ENCODE data around the gene USP36. TPM values are rescaled to one million over a fixed set of nuclear protein-coding genes. Genes with fewer than 3 reads are reported as not detected.

The USP36 gene
- total RNA-seq, 5 donors from 2014 or later (not counting 1 experiment from before 2014, with no cell fraction given), result 132 to 487 (median 143) TPM

- CTCF ChIA-PET, result interaction anchor here (0.5 to 1.4 kb wide), 7 partner anchors 13 to 102 kb away, joined by 3 to 9 read pairs (median 3); partner anchors contain the start of gene USP36 (in 1 of the 2)
- H3K36me3 Mint-ChIP-seq, result peaks cover 67% of the 10 kb centered on the region
- Histone ChIP-seq H3K9me3 (no peaks in the 10 kb centered on the region), H3K4me3 (ENCODE audit: control insufficient read depth in 1 of 2, extremely low read depth in 1 of 2, low read length in 1 of 2) (peak overlapping the region in 1 of 2 donors; percentile 1), H3K27ac (ENCODE audit: low read length) (peak overlapping the region; percentile 90), H3K36me3 (ENCODE audit: control insufficient read depth in 2 of 2, extremely low read depth in 1 of 2, insufficient read depth in 1 of 2, low read length in 1 of 2) (peaks cover under 1 to 85% of the 10 kb centered on the region in 2 donors), H3K27me3 (replicated peaks in 1 of 2; ENCODE audit: control insufficient read depth in 2 of 2, extremely low read depth in 1 of 2, insufficient read depth in 2 of 2, low read length in 1 of 2) (no peaks in the 10 kb centered on the region), H3K4me1 (ENCODE audit: control insufficient read depth in 1 of 2, extremely low read depth in 1 of 2, insufficient read depth in 2 of 2, low read length in 2 of 2) (peaks cover 42 to 53% of the 10 kb centered on the region in 2 experiments)
- POLR2A ChIA-PET, result interaction anchor here (0.7 to 2.0 kb wide), 8 partner anchors 9 to 60 kb away, joined by 3 to 8 read pairs (median 4); no protein-coding TSS in a partner anchor
- H3K9me3 Mint-ChIP-seq, result no peaks in the 10 kb centered on the region
- no peaks in the 10 kb centered on the region for H3K27me3 Mint-ChIP-seq
- WGBS (ENCODE audit: insufficient coverage), result 0% methylated on average over 2 of the region's 6 CpGs
- DNase-seq (peak; percentile 36 to 87 (median 73)), ATAC-seq (replicated peaks in 1 of 4) (peak; percentile 65 to 92 (median 80))
- peak overlapping the region; percentile 91 to 92 for H3K27ac Mint-ChIP-seq
- peak overlapping the region; percentile 56 to 70 (median 65) for H3K4me3 Mint-ChIP-seq
- H3K4me1 Mint-ChIP-seq, result peaks cover 44 to 69% (median 58%) of the 10 kb centered on the region in 3 donors
These were observed 21.7 kb downstream of the USP36 start for GRCh38 chr17:78818932-78819331.

- H3K27ac Mint-ChIP-seq, result peak overlapping the region; percentile 91 to 92
- H3K4me1 Mint-ChIP-seq, result peaks cover 42 to 63% (median 57%) of the 10 kb centered on the region in 3 donors
- no peaks in the 10 kb centered on the region for H3K27me3 Mint-ChIP-seq
- Histone ChIP-seq H3K27ac (ENCODE audit: low read length) (peak overlapping the region; percentile 90), H3K4me3 (ENCODE audit: control insufficient read depth in 1 of 2, extremely low read depth in 1 of 2, low read length in 1 of 2) (peak overlapping the region; percentile 1 to 26), H3K36me3 (ENCODE audit: control insufficient read depth in 2 of 2, extremely low read depth in 1 of 2, insufficient read depth in 1 of 2, low read length in 1 of 2) (peaks cover 4 to 85% of the 10 kb centered on the region in 2 donors), H3K27me3 (replicated peaks in 1 of 2; ENCODE audit: control insufficient read depth in 2 of 2, extremely low read depth in 1 of 2, insufficient read depth in 2 of 2, low read length in 1 of 2) (no peaks in the 10 kb centered on the region), H3K9me3 (no peaks in the 10 kb centered on the region), H3K4me1 (ENCODE audit: control insufficient read depth in 1 of 2, extremely low read depth in 1 of 2, insufficient read depth in 2 of 2, low read length in 2 of 2) (peaks cover 42 to 56% of the 10 kb centered on the region in 2 experiments)
- DNase-seq (peak in 3 of 35 experiments; percentile 25 to 38 (median 34)), ATAC-seq (replicated peaks in 1 of 4) (no peak)
- peaks cover 66% of the 10 kb centered on the region for H3K36me3 Mint-ChIP-seq
- H3K4me3 Mint-ChIP-seq, result peak overlapping the region; percentile 56 to 70 (median 65)
- CTCF ChIA-PET, result interaction anchor here (0.6 to 1.4 kb wide), 3 partner anchors 22 to 101 kb away, joined by 3 to 4 read pairs (median 3); partner anchors contain the start of gene USP36 (in 1 of the 2)
- POLR2A ChIA-PET, result interaction anchor here in 1 of 2 donors (0.7 to 2.0 kb wide), 6 partner anchors 14 to 59 kb away, joined by 3 to 8 read pairs (median 4); no protein-coding TSS in a partner anchor
- no peaks in the 10 kb centered on the region for H3K9me3 Mint-ChIP-seq
- WGBS (ENCODE audit: insufficient coverage), result 60% methylated on average over 13 of the region's 19 CpGs
These were observed 22.3 kb downstream of the USP36 start for GRCh38 chr17:78818152-78818846.

- Histone ChIP-seq H3K9me3 (no peaks in the 10 kb centered on the region), H3K4me1 (ENCODE audit: control insufficient read depth in 1 of 2, extremely low read depth in 1 of 2, insufficient read depth in 2 of 2, low read length in 2 of 2) (peaks cover 42 to 63% of the 10 kb centered on the region in 2 experiments), H3K27me3 (replicated peaks in 1 of 2; ENCODE audit: control insufficient read depth in 2 of 2, extremely low read depth in 1 of 2, insufficient read depth in 2 of 2, low read length in 1 of 2) (no peaks in the 10 kb centered on the region), H3K36me3 (ENCODE audit: control insufficient read depth in 2 of 2, extremely low read depth in 1 of 2, insufficient read depth in 1 of 2, low read length in 1 of 2) (peaks cover 14 to 86% of the 10 kb centered on the region in 2 donors), H3K27ac (ENCODE audit: low read length) (peak overlapping the region; percentile 90), H3K4me3 (ENCODE audit: control insufficient read depth in 1 of 2, extremely low read depth in 1 of 2, low read length in 1 of 2) (no peak overlapping the region)
- ATAC-seq (replicated peaks in 1 of 4), result peak; percentile 64 to 84 (median 76)
- ChIA-PET POLR2A (interaction anchor here (0.6 kb wide), 2 partner anchors 110 kb away, joined by 3 to 4 read pairs; no protein-coding TSS in a partner anchor), CTCF (interaction anchor here in 1 of 2 donors (0.6 to 0.7 kb wide), 2 partner anchors 70 to 1450 kb away, joined by 3 read pairs; no protein-coding TSS in a partner anchor)
- peaks cover 63% of the 10 kb centered on the region for H3K36me3 Mint-ChIP-seq
- H3K4me1 Mint-ChIP-seq, result peaks cover 33 to 62% (median 60%) of the 10 kb centered on the region in 3 donors
- DNase-seq, result peak in 34 of 35 experiments; percentile 46 to 91 (median 80)
- 14% methylated on average over 5 of the region's 6 CpGs for WGBS (ENCODE audit: insufficient coverage)
- no peaks in the 10 kb centered on the region for H3K27me3 Mint-ChIP-seq
- H3K4me3 Mint-ChIP-seq, result peak overlapping the region; percentile 7 to 70 (median 47)
- H3K9me3 Mint-ChIP-seq, result no peaks in the 10 kb centered on the region
- peak overlapping the region; percentile 91 to 92 for H3K27ac Mint-ChIP-seq
These were observed 23.5 kb downstream of the USP36 start for GRCh38 chr17:78817123-78817522.

GRCh38 chr17:78815696-78816095, 24.9 kb downstream of the USP36 start:
- peaks cover 58% of the 10 kb centered on the region for H3K36me3 Mint-ChIP-seq
- ChIA-PET POLR2A (no interaction called here), CTCF (interaction anchor here in 1 of 2 donors (0.6 kb wide), 1 partner anchor 11 kb away, joined by 13 read pairs; no protein-coding TSS in a partner anchor)
- peaks cover 33 to 55% (median 54%) of the 10 kb centered on the region in 3 donors for H3K4me1 Mint-ChIP-seq
- Histone ChIP-seq H3K36me3 (ENCODE audit: control insufficient read depth in 2 of 2, extremely low read depth in 1 of 2, insufficient read depth in 1 of 2, low read length in 1 of 2) (peaks cover 18 to 89% of the 10 kb centered on the region in 2 donors), H3K4me3 (ENCODE audit: control insufficient read depth in 1 of 2, extremely low read depth in 1 of 2, low read length in 1 of 2) (no peak overlapping the region), H3K9me3 (no peaks in the 10 kb centered on the region), H3K27me3 (replicated peaks in 1 of 2; ENCODE audit: control insufficient read depth in 2 of 2, extremely low read depth in 1 of 2, insufficient read depth in 2 of 2, low read length in 1 of 2) (no peaks in the 10 kb centered on the region), H3K27ac (ENCODE audit: low read length) (peak overlapping the region; percentile 90), H3K4me1 (ENCODE audit: control insufficient read depth in 1 of 2, extremely low read depth in 1 of 2, insufficient read depth in 2 of 2, low read length in 2 of 2) (peaks cover 38 to 59% of the 10 kb centered on the region in 2 experiments)
- no peaks in the 10 kb centered on the region for H3K27me3 Mint-ChIP-seq
- ATAC-seq (replicated peaks in 1 of 4), result no peak
- no peak for DNase-seq
- peak overlapping the region; percentile 52 to 55 for H3K27ac Mint-ChIP-seq
- H3K4me3 Mint-ChIP-seq, result no peak overlapping the region
- 86% methylated on average over 7 of the region's 7 CpGs for WGBS (ENCODE audit: insufficient coverage)
- H3K9me3 Mint-ChIP-seq, result no peaks in the 10 kb centered on the region

DNA sequence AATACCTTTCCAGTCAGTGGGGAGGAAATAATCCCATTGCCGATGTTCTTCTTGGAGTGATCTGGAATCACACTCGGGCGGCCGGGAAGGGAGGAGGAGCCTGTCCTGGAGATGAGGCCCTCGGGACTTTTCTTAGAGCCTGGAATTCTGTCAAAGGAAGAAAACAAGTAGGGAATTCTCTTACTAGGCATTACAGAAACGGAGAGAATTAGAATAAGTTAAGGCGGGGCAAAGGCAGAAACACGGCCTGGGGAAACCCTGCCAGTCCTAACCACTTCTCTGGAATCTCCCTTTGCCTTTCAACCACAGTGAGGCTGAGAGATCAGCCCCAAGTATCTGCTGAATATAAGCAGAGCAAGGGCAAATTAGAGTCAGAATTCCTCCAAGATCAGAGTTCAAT, 27.8 kb downstream of the USP36 start:
- POLR2A ChIA-PET, result no interaction called here
- H3K4me1 Mint-ChIP-seq, result peaks cover 13 to 32% (median 31%) of the 10 kb centered on the region in 3 donors
- no peaks in the 10 kb centered on the region for H3K27me3 Mint-ChIP-seq
- H3K36me3 Mint-ChIP-seq, result peaks cover 59% of the 10 kb centered on the region
- DNase-seq (peak in 2 of 35 experiments; percentile 30 to 66), ATAC-seq (replicated peaks in 1 of 4) (no peak)
- CTCF ChIA-PET, result no interaction called here
- no peaks in the 10 kb centered on the region for H3K9me3 Mint-ChIP-seq
- 100% methylated on average over 5 of the region's 8 CpGs for WGBS (ENCODE audit: insufficient coverage)
- Histone ChIP-seq H3K27ac (ENCODE audit: low read length) (no peak overlapping the region), H3K4me1 (ENCODE audit: control insufficient read depth in 1 of 2, extremely low read depth in 1 of 2, insufficient read depth in 2 of 2, low read length in 2 of 2) (peaks cover 13 to 32% of the 10 kb centered on the region in 2 experiments), H3K36me3 (ENCODE audit: control insufficient read depth in 2 of 2, extremely low read depth in 1 of 2, insufficient read depth in 1 of 2, low read length in 1 of 2) (peaks cover 18 to 93% of the 10 kb centered on the region in 2 donors), H3K27me3 (replicated peaks in 1 of 2; ENCODE audit: control insufficient read depth in 2 of 2, extremely low read depth in 1 of 2, insufficient read depth in 2 of 2, low read length in 1 of 2) (no peaks in the 10 kb centered on the region), H3K4me3 (ENCODE audit: control insufficient read depth in 1 of 2, extremely low read depth in 1 of 2, low read length in 1 of 2) (no peak overlapping the region), H3K9me3 (no peaks in the 10 kb centered on the region)
- H3K27ac Mint-ChIP-seq, result peak overlapping the region; percentile 11 to 48
- H3K4me3 Mint-ChIP-seq, result no peak overlapping the region

- Histone ChIP-seq H3K4me3 (ENCODE audit: control insufficient read depth in 1 of 2, extremely low read depth in 1 of 2, low read length in 1 of 2) (no peak overlapping the region), H3K4me1 (ENCODE audit: control insufficient read depth in 1 of 2, extremely low read depth in 1 of 2, insufficient read depth in 2 of 2, low read length in 2 of 2) (peaks cover 13 to 43% of the 10 kb centered on the region in 2 experiments), H3K9me3 (no peaks in the 10 kb centered on the region), H3K36me3 (ENCODE audit: control insufficient read depth in 2 of 2, extremely low read depth in 1 of 2, insufficient read depth in 1 of 2, low read length in 1 of 2) (peaks cover 24 to 88% of the 10 kb centered on the region in 2 donors), H3K27me3 (replicated peaks in 1 of 2; ENCODE audit: control insufficient read depth in 2 of 2, extremely low read depth in 1 of 2, insufficient read depth in 2 of 2, low read length in 1 of 2) (no peaks in the 10 kb centered on the region), H3K27ac (ENCODE audit: low read length) (peak overlapping the region; percentile 15)
- ATAC-seq (replicated peaks in 1 of 4), result no peak
- Mint-ChIP-seq H3K36me3 (peaks cover 67% of the 10 kb centered on the region), H3K4me1 (peaks cover 31 to 53% (median 41%) of the 10 kb centered on the region in 3 donors), H3K9me3 (no peaks in the 10 kb centered on the region), H3K27ac (peak overlapping the region; percentile 49 to 98), H3K4me3 (no peak overlapping the region), H3K27me3 (no peaks in the 10 kb centered on the region)
- ChIA-PET POLR2A (interaction anchor here (0.5 to 0.9 kb wide), 4 partner anchors 23 to 1931 kb away, joined by 3 to 6 read pairs (median 4); no protein-coding TSS in a partner anchor), CTCF (no interaction called here)
- no CpG with 5 or more reads among the region's 4 CpGs for WGBS (ENCODE audit: insufficient coverage)
- no peak for DNase-seq
These were observed 32.5 kb downstream of the USP36 start for GRCh38 chr17:78808163-78808562.

All from T-cell (primary cell).